Fibroblast of skin of right biceps (primary cell): ENCODE data around the gene DCDC2C.
A peak's percentile ranks its signal among the peaks of the same experiment; 100 is the strongest.
"Not testable (repeated sequence)": the region's sequence is repeated elsewhere in the genome, so short reads cannot be mapped to it uniquely, and the experiment has no call there.

Experiments
- DNase-seq: peaks from one replicate; pipeline ENCODE4 v3.0.0-alpha.2; 2013

DCDC2C gene

GRCh38 chr2:3703236-3703756 lies at the start of gene DCDC2C:
TSS of gene DCDC2C (plus strand) at chr2:3703575. CDS start at chr2:3703752, 177 bp downstream.
- no peak for DNase-seq

GRCh38 chr2:3654011-3654410 lies 49.4 kb upstream of the DCDC2C start:
- no peak for DNase-seq

- no peak for DNase-seq
These were observed 48.7 kb upstream of the DCDC2C start for GRCh38 chr2:3654531-3655225.

GRCh38 chr2:3655871-3656761 lies 47.3 kb upstream of the DCDC2C start:
- no peak for DNase-seq

GRCh38 chr2:3656762-3657721 lies 46.3 kb upstream of the DCDC2C start:
- no peak for DNase-seq

- no peak for DNase-seq
These were observed 45.5 kb upstream of the DCDC2C start, which contains the start of gene ALLC for GRCh38 chr2:3657881-3658280. TSS of gene ALLC (plus strand) at chr2:3658200. CDS start at chr2:3671158, 12,958 bp downstream.

GRCh38 chr2:3659447-3660432 lies 43.6 kb upstream of the DCDC2C start:
- no peak for DNase-seq

GRCh38 chr2:3660640-3661039 lies 42.7 kb upstream of the DCDC2C start:
- not testable (repeated sequence) for DNase-seq

- no peak for DNase-seq
These were observed 42.2 kb upstream of the DCDC2C start for GRCh38 chr2:3661149-3661660.

- DNase-seq: peak; percentile 21
These were observed 41.1 kb upstream of the DCDC2C start for GRCh38 chr2:3662239-3662638.

- DNase-seq: no peak
These were observed 39.3 kb upstream of the DCDC2C start for GRCh38 chr2:3664118-3664517.

GRCh38 chr2:3664925-3665324 lies 38.5 kb upstream of the DCDC2C start:
- DNase-seq: no peak

- DNase-seq: no peak
These were observed 37.3 kb upstream of the DCDC2C start for GRCh38 chr2:3665886-3666612.

GRCh38 chr2:3666613-3666975 lies 36.8 kb upstream of the DCDC2C start:
- no peak for DNase-seq

GRCh38 chr2:3667151-3667631 lies 36.2 kb upstream of the DCDC2C start:
- DNase-seq: no peak

GRCh38 chr2:3669656-3670055 lies 33.7 kb upstream of the DCDC2C start:
- DNase-seq: no peak

GRCh38 chr2:3670376-3670775 lies 33.0 kb upstream of the DCDC2C start:
- no peak for DNase-seq

GRCh38 chr2:3670941-3671340 lies 32.4 kb upstream of the DCDC2C start:
- no peak for DNase-seq

- DNase-seq: no peak
These were observed 30.3 kb upstream of the DCDC2C start for GRCh38 chr2:3672861-3673678.
